Stimulated activated CD4-positive, alpha-beta T cell treated with anti-CD3 and anti-CD28 coated beads, Interleukin-12 subunit alpha, Interleukin-12 subunit beta, amount 100 ng/mL, for 48 hours (primary cell): ENCODE measurements around the gene CDT1.

Experiments
- DNase-seq, 3 donors: peaks; one replicate each; pipeline ENCODE4 v3.0.0-alpha.2; 2020; ENCODE audit warnings: low read depth in 2 of 3, low spot score in 1 of 3

CDT1 gene

DNA sequence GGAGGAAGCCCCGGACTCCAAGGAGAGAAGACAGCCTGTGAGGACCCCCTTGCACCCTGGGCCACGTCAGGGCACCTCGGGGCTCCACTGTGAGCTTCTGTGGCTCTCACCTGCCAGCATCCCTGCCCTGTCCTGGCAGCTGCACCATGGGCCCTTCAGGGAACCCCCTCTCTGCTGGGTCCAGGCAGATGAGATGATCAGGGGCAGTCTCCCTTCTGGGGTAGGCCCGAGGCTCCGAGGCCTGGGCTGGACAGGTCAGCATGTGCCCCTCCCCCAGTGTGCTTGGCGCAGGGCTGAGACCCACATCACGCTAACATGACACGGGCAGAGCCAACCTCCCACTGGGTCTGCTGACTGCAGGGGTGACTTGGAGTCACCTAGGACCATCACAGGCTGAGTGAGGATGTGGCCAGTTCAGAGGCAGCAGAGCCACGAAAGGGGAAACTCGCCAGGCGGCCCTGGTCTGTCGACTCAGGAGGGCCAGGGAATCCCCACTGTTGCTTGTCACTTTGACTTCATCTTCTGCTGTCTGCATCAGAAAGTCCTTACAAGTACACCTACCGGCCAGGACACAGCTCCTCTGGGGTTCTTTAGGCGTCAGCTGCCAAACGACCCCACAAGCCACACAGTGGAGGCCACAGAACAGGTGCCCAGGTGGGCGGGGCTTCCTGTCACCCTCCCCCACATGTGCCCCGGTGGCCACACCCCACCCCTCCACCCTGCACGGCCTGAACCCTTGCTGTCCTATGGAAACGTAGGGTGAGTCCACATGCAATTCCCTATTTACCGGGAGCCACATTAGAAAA lies 50.9 kb downstream of the CDT1 start:
- DNase-seq, result peak in 1 of 3 donors; percentile 12

DNA sequence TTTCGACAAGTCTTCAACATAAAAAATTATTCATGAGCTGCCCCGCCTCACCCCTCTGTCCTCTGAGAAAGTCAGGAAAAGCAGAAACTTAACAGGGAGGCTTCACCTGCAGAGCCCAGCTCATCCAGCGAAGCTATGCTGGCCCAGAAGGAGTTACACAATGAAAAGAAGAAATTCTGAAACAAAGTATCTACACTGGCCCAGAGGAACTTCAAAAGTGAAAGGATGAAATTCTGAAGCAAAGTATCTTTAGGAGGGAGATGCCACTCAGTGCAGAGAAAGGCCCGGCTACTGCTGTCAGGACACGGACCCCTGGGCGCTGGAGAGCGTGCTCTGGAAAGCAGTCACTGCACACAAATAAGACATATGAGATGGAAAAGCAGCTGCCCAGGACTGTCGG lies 51.6 kb downstream of the CDT1 start:
- no peak for DNase-seq

DNA sequence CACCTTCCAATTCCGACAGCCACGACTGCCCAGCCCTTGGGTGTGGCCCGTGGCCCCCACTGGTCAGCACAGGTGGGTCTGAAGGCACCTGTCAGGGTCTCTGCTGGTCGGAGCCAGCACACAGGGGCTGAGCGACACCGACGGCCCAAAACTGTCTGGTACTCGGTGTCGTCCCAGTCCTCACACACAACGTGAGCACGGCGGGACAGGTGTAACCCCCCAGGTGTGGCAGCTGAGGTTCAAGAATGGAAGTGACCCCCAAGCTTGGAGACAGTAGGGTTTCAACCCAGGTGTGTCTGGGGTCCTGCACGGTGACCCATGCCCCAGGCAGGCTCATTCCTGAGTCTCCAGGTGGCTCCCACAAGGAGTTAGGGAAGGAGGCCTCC lies 52.1 kb downstream of the CDT1 start:
- no peak for DNase-seq

DNA sequence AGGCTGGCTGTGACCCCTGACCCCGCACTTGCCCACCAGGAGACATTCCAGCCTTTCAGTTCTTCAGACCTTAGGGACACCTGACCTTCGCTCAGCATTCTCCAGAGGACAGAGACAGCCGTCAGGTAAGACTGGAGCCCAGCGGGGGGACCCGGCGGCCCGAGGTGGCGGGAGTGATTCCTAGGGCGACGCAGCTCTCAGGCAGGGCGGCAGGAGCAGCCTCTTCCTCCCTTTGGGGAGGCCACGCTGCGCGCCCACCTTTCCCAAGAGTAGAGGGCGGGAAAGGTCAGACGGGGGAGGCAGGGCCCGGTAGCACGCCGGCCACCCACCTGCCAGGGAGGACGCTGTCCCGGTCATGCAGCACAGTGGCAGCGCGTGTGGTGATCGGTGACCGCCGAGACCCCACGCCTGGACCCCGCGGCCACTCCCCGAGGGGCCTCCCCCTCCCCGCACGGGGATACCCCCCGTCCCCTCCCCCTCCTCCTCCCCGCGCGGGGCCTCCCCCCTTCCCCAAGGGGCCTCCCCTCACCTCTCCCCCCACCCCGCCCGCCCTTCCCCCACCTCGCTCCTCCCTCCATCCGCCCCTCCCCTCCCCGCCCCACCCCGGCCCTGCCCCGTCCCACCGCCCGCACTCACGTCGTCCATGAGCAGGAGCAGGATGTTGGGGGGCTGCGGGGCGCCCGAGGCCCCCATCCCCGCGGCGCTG lies 52.7 kb downstream of the CDT1 start:
- no peak for DNase-seq

DNA sequence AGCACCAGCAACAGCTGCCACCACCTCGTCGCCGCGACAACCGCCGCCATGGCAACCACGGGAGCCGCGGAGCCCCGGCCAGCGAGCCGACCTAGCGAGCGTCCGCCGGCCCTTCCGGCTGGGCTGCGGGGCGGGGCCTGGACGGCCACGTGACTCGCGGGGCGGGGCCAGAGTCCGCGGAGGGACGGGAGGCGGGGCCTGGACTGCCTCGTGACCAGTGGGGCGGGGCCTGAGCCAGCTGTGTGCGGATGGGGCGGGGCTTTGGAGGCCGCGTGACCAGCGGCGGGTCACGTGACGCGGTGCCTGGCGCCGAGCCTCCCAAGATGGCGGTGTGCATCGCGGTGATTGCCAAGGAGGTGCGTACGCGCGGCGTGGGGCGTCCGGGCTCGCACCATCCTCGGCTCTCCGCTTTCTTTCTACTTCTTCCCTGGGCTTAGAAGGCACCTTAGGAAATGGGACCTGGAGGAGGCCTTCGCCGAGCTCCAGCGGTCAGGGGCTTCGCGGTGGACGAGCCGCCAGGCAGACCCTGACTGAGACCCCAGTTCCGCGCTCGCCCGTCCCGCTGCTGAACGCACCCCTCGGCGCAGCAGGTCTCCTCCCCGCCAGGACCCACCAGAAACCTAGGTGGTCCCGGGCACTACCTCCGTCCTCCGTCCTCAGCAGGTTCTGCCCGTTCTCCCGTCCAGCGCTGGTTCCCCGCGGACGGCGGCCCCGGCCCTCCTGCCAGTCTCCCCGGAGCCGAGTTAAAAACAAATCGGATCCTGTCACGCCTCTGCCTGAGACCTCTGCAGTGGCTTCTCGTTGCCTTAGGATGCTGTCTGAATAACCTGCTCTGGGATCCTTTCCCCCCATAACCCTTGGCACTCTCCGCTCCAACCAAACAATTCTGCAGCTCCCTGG lies 53.5 kb downstream of the CDT1 start, which contains the start of the genes GALNS and TRAPPC2L:
GALNS (minus strand) TSS at position 120 of the 900 bp plus-strand sequence; CDS start at position 50, 70 bp downstream.
TRAPPC2L (plus strand) TSS at position 300 of the 900 bp plus-strand sequence; CDS start at position 324, 24 bp downstream.
- peak; percentile 98 to 99 (median 99) for DNase-seq

DNA sequence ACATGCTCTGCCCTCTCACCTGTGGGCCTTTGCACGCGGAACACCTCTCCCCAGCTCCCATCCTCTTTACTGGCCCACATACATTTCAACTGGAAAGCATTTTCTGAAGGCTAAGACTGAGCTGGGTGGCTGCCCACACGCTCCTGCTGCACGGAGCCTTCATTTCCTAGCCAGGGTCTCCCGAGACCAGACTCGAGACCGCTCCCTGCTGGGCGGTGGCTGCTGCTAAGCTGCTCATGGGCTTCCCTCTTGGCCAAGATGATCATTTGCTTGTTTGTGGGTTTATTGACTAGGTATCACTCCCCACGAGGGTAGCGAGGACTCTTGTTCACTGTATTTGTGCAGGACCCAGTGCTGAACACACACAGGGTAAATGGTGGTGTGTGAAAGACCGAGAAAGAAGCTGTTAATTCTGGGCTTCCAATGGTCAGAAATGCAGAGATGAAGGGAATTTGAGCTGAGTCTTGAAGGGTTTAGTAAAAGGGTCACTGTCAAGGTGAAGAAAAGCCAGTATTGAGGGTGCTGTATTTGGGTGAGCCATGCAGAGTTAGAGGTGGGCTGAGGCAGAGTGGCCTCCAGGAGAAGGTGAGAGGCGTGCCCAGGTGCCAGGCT lies 54.2 kb downstream of the CDT1 start:
- peak; percentile 59 to 68 (median 67) for DNase-seq
